WI38 (cell line): ENCODE results near the gene NCKAP1.
"Not testable (repeated sequence)": the region's sequence is repeated elsewhere in the genome, so short reads cannot be mapped to it uniquely, and the experiment has no call there.

ENCODE experiments used
- H3K4me3 ChIP-seq: 2 replicates; pipeline ENCODE4 v1.5.1; 2011; ENCODE audit warnings: low read depth, mild to moderate bottlenecking, control low read depth, low read length
- CTCF ChIP-seq: IDR thresholded peaks from 2 replicates; pipeline ENCODE4 v1.5.1; 2012; ENCODE audit warnings: low read depth, mild to moderate bottlenecking, control low read depth, low read length

Gene NCKAP1

DNA sequence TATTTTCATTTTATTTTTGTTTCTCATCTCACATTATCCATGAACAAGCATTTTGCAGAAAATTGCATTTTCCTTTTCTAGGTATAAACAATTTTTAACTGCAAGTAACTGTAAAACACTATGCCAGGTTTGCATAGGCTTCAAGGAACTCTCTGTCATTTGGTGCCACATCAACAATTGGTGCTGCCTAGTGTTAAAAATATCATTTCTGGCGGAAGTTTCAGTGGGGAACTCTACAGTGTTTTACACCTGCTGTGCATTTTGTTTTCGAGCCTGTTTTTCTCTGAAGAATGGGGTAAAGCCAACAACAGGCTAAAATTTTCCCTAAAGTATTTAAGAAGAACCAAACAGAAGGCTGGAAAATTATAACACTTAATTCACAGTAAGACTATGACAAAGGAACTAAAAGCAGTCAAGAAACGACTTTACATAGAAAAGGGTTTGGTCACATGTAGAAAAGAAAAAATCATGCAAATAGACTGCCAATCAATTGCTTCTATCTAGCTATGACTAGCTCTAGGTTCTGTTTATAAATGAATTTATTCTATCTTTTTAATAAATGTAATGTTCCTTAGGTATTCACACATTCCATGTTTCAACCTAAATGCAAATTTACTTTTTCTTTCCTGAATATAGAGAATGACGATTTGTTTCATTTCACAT lies 150.4 kb downstream of the NCKAP1 start:
- H3K4me3 ChIP-seq: no peak overlapping the region
- TF ChIP-seq CTCF: no peak

DNA sequence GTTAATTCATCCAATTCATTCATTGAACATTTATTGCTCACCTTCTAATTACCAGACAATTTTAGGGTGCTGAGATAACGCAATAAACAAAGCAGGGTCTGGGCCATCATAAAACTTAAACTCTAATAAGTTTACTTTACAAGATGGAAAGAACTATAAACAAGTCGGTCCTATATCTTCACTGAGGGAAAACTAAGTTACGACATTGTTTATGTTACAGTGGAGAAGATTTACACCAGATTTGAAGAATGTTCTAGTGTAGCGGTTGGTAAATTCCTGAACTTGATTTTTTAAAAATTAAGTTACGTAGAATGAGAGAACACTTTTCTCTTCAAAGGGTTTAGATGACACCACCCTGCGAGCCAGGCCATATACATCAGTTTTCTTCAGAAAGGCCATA lies 151.2 kb downstream of the NCKAP1 start:
- no peak for TF ChIP-seq CTCF
- H3K4me3 ChIP-seq: no peak overlapping the region

DNA sequence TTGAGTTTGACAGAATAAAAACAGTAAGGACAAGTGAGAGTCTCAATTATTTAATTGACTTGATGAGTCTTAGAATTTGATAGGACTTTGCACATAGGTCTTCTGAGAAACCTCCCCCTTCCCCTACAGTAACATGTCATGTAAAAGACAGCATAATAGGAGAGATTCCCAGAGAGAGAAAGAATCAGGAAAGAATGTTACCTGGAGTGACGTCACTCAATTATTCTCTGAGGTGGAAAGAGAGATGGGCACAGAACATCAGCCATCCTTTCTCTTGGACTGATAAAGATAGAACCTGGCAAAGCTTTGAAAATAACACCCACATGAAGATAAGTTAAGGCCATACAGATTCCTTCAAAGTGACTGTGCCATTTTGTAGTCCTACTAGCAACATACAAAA lies 152.5 kb downstream of the NCKAP1 start:
- no peak for TF ChIP-seq CTCF
- no peak overlapping the region for H3K4me3 ChIP-seq

- no peak for TF ChIP-seq CTCF
- H3K4me3 ChIP-seq: no peak overlapping the region
These were observed 154.8 kb downstream of the NCKAP1 start for GRCh38 chr2:182883451-182883850.

DNA sequence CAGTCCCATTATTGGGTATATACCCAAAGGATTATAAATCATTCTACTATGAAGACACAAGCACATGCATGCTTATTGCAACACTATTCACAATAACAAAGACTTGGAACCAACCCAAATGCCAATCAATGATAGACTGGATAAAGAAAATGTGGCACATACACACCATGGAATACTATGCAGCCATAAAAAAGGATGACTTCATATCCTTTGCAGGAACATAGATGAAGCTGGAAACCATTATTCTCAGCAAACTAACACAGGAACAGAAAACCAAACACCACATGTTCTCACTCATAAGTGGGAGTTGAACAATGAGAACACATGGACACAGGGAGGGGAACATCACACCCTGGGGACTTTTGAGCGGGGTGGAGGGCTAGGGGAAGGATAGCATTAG lies 158.2 kb downstream of the NCKAP1 start:
- H3K4me3 ChIP-seq: not testable (repeated sequence)

DNA sequence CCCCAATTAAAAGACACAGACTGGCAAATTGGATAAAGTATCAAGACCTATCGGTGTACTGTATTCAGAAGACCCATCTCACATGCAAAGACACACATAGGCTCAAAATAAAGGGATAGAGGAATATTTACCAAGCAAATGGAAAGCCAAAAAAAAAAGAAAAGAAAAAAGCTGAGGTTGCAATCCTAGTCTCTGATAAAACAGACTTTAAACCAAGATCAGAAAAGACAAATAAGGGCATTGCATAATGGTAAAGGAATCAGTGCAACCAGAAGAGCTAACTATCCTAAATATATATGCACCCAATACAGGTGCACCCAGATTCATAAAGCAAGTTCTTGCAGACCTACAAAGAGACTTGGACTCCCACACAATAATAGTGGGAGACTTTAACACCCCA lies 161.6 kb downstream of the NCKAP1 start:
- H3K4me3 ChIP-seq: not testable (repeated sequence)

DNA sequence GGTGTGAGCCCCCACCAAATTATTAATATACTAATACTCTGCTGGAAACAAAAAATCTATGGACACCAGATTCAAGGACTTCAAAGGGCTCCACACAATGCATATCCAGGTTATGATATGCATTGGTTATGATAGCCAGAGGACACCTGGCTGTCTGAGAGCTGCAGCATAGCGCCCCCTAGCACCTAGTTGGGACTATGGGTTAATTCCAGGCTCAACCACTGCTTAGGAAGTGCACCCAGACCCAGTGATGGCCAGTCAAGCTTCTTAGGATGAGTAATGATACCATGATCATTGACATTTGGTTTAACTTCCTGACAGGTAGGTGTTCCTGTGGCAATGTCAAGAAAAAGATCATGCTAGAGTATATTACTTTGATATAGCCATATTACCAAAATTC lies 168.0 kb downstream of the NCKAP1 start:
- H3K4me3 ChIP-seq: no peak overlapping the region
- no peak for TF ChIP-seq CTCF

- no peak overlapping the region for H3K4me3 ChIP-seq
- TF ChIP-seq CTCF: no peak
These were observed 170.0 kb downstream of the NCKAP1 start for GRCh38 chr2:182868054-182868796.
